Measurements from ENCODE around the gene LBH. TPM values are rescaled to one million over a fixed set of nuclear protein-coding genes. Genes with fewer than 3 reads are reported as not detected.

The LBH gene
- total and polyA plus RNA-seq, 2 experiments from 2014 or later: 17.5 to 30.3 TPM

GRCh38 chr2:30217644-30218337, 13.5 kb upstream of the LBH start:
- no peaks in the 10 kb centered on the region for H3K9me2 ChIP-seq (ENCODE audit: insufficient read depth)
- TF ChIP-seq, protein P1, sequence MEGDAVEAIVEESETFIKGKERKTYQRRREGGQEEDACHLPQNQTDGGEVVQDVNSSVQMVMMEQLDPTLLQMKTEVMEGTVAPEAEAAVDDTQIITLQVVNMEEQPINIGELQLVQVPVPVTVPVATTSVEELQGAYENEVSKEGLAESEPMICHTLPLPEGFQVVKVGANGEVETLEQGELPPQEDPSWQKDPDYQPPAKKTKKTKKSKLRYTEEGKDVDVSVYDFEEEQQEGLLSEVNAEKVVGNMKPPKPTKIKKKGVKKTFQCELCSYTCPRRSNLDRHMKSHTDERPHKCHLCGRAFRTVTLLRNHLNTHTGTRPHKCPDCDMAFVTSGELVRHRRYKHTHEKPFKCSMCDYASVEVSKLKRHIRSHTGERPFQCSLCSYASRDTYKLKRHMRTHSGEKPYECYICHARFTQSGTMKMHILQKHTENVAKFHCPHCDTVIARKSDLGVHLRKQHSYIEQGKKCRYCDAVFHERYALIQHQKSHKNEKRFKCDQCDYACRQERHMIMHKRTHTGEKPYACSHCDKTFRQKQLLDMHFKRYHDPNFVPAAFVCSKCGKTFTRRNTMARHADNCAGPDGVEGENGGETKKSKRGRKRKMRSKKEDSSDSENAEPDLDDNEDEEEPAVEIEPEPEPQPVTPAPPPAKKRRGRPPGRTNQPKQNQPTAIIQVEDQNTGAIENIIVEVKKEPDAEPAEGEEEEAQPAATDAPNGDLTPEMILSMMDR (conservative IDR thresholded peaks at IDR 0.05; ENCODE audit: low read depth in 2 of 2): no peak
- TF ChIP-seq POLR2AphosphoS5 (IDR thresholded peaks at IDR 0.05; ENCODE audit: low read depth) (no peak), CREB1 (CRISPR knock-in tag; IDR thresholded peaks at IDR 0.05; ENCODE audit: low read depth) (no peak), ZNF114 (CRISPR knock-in tag; IDR thresholded peaks at IDR 0.05) (no peak), ETS1 (IDR thresholded peaks at IDR 0.05) (no peak), ZNF331 (CRISPR knock-in tag; IDR thresholded peaks at IDR 0.05; ENCODE audit: low read depth) (no peak), STAT1 (IDR thresholded peaks at IDR 0.05; ENCODE audit: unreplicated experiment) (no peak), EZH2phosphoT487 (IDR thresholded peaks at IDR 0.05; ENCODE audit: unreplicated experiment) (no peak), JUNB (IDR thresholded peaks at IDR 0.05; ENCODE audit: unreplicated experiment) (no peak), NANOG (IDR thresholded peaks at IDR 0.05; ENCODE audit: borderline replicate concordance) (no peak), EZH2 (IDR thresholded peaks at IDR 0.05; ENCODE audit: low read depth, unreplicated experiment) (no peak)
- TF ChIP-seq, protein P2, sequence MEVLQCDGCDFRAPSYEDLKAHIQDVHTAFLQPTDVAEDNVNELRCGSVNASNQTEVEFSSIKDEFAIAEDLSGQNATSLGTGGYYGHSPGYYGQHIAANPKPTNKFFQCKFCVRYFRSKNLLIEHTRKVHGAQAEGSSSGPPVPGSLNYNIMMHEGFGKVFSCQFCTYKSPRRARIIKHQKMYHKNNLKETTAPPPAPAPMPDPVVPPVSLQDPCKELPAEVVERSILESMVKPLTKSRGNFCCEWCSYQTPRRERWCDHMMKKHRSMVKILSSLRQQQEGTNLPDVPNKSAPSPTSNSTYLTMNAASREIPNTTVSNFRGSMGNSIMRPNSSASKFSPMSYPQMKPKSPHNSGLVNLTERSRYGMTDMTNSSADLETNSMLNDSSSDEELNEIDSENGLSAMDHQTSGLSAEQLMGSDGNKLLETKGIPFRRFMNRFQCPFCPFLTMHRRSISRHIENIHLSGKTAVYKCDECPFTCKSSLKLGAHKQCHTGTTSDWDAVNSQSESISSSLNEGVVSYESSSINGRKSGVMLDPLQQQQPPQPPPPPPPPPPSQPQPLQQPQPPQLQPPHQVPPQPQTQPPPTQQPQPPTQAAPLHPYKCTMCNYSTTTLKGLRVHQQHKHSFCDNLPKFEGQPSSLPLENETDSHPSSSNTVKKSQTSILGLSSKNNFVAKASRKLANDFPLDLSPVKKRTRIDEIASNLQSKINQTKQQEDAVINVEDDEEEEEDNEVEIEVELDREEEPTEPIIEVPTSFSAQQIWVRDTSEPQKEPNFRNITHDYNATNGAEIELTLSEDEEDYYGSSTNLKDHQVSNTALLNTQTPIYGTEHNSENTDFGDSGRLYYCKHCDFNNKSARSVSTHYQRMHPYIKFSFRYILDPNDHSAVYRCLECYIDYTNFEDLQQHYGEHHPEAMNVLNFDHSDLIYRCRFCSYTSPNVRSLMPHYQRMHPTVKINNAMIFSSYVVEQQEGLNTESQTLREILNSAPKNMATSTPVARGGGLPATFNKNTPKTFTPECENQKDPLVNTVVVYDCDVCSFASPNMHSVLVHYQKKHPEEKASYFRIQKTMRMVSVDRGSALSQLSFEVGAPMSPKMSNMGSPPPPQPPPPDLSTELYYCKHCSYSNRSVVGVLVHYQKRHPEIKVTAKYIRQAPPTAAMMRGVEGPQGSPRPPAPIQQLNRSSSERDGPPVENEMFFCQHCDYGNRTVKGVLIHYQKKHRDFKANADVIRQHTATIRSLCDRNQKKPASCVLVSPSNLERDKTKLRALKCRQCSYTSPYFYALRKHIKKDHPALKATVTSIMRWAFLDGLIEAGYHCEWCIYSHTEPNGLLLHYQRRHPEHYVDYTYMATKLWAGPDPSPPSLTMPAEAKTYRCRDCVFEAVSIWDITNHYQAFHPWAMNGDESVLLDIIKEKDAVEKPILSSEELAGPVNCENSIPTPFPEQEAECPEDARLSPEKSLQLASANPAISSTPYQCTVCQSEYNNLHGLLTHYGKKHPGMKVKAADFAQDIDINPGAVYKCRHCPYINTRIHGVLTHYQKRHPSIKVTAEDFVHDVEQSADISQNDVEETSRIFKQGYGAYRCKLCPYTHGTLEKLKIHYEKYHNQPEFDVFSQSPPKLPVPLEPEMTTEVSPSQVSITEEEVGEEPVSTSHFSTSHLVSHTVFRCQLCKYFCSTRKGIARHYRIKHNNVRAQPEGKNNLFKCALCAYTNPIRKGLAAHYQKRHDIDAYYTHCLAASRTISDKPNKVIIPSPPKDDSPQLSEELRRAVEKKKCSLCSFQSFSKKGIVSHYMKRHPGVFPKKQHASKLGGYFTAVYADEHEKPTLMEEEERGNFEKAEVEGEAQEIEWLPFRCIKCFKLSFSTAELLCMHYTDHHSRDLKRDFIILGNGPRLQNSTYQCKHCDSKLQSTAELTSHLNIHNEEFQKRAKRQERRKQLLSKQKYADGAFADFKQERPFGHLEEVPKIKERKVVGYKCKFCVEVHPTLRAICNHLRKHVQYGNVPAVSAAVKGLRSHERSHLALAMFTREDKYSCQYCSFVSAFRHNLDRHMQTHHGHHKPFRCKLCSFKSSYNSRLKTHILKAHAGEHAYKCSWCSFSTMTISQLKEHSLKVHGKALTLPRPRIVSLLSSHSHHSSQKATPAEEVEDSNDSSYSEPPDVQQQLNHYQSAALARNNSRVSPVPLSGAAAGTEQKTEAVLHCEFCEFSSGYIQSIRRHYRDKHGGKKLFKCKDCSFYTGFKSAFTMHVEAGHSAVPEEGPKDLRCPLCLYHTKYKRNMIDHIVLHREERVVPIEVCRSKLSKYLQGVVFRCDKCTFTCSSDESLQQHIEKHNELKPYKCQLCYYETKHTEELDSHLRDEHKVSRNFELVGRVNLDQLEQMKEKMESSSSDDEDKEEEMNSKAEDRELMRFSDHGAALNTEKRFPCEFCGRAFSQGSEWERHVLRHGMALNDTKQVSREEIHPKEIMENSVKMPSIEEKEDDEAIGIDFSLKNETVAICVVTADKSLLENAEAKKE (CRISPR knock-in tag; IDR thresholded peaks at IDR 0.05): no peak
- TF ChIP-seq, protein P3, sequence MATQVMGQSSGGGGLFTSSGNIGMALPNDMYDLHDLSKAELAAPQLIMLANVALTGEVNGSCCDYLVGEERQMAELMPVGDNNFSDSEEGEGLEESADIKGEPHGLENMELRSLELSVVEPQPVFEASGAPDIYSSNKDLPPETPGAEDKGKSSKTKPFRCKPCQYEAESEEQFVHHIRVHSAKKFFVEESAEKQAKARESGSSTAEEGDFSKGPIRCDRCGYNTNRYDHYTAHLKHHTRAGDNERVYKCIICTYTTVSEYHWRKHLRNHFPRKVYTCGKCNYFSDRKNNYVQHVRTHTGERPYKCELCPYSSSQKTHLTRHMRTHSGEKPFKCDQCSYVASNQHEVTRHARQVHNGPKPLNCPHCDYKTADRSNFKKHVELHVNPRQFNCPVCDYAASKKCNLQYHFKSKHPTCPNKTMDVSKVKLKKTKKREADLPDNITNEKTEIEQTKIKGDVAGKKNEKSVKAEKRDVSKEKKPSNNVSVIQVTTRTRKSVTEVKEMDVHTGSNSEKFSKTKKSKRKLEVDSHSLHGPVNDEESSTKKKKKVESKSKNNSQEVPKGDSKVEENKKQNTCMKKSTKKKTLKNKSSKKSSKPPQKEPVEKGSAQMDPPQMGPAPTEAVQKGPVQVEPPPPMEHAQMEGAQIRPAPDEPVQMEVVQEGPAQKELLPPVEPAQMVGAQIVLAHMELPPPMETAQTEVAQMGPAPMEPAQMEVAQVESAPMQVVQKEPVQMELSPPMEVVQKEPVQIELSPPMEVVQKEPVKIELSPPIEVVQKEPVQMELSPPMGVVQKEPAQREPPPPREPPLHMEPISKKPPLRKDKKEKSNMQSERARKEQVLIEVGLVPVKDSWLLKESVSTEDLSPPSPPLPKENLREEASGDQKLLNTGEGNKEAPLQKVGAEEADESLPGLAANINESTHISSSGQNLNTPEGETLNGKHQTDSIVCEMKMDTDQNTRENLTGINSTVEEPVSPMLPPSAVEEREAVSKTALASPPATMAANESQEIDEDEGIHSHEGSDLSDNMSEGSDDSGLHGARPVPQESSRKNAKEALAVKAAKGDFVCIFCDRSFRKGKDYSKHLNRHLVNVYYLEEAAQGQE (IDR thresholded peaks at IDR 0.05; ENCODE audit: unreplicated experiment): no peak
- Mint-ChIP-seq H3K4me3 (no peak overlapping the region), H3K9me3 (no peaks in the 10 kb centered on the region), H3K27me3 (ENCODE audit: insufficient read depth, low read depth, poor library complexity) (peaks cover 6% of the 10 kb centered on the region), H3K4me1 (peaks cover 18% of the 10 kb centered on the region), H3K27ac (no peak overlapping the region), H3K36me3 (ENCODE audit: low read depth) (no peaks in the 10 kb centered on the region)
- H3K4me3 ChIP-seq: no peak overlapping the region
- H3K27me3 ChIP-seq (ENCODE audit: insufficient read depth): no peaks in the 10 kb centered on the region
- no peaks in the 10 kb centered on the region for H3K79me2 ChIP-seq (replicated peaks; ENCODE audit: insufficient read depth)
- H3F3A ChIP-seq (replicated peaks; ENCODE audit: low read depth): no peaks in the 10 kb centered on the region
- peak; percentile 17 for DNase-seq (ENCODE audit: low spot score)
- no peak overlapping the region for H3K27ac ChIP-seq (ENCODE audit: low read depth)
- H4K20me1 ChIP-seq (replicated peaks; ENCODE audit: insufficient read depth): no peaks in the 10 kb centered on the region
- peak; percentile 85 for ATAC-seq
- no peaks in the 10 kb centered on the region for H3K36me3 ChIP-seq (ENCODE audit: insufficient read depth)
- H3K4me2 ChIP-seq: no peak overlapping the region
- H2AFZ ChIP-seq: peak overlapping the region; percentile 61; the same call in 1 of the 2 replicates
- H3K4me1 ChIP-seq (ENCODE audit: insufficient read depth): no peaks in the 10 kb centered on the region; the same call in 1 of the 2 replicates
